H1 (cell line): Measurements from ENCODE around the gene RLBP1. TPM values are rescaled to one million over a fixed set of nuclear protein-coding genes. Genes with fewer than 3 reads are reported as not detected.

ENCODE experiments used
- ASH2L ChIP-seq: fragments of 200-600, 300-600 bp; sonication (generic); IDR thresholded peaks from one replicate; pipeline ENCODE4 v1.7.1; 2017; ENCODE audit warnings: low read length
- CBX5 ChIP-seq: fragments of 300-800, 300-1000 bp; sonication (generic); IDR thresholded peaks from 2 replicates; pipeline ENCODE4 v1.7.1; 2016; ENCODE audit warnings: antibody characterized with exemption, low read length, low read depth
- CHD2 ChIP-seq: IDR thresholded peaks from 2 replicates; pipeline ENCODE4 v1.6.1; 2012; ENCODE audit warnings: low read length, improper control_type of control experiment
- CHD7 ChIP-seq: fragments of 300-600 bp; sonication (generic); IDR thresholded peaks from 2 replicates; pipeline ENCODE4 v1.7.1; 2012; ENCODE audit warnings: low read length, moderate library complexity, mild to moderate bottlenecking, inconsistent platforms; ENCODE audit not compliant: insufficient replicate concordance
- JUN ChIP-seq: IDR thresholded peaks from 2 replicates; pipeline ENCODE4 v1.6.1; 2011; ENCODE audit warnings: low read depth, mild to moderate bottlenecking, improper control_type of control experiment, low read length
- KDM4A ChIP-seq: IDR thresholded peaks from one replicate; pipeline ENCODE4 v1.7.1; 2012; ENCODE audit warnings: low read depth, mild to moderate bottlenecking, moderate library complexity, low read length, inconsistent platforms; ENCODE audit not compliant: severe bottlenecking
- MAX ChIP-seq: IDR thresholded peaks from 2 replicates; pipeline ENCODE4 v1.6.1; 2012; ENCODE audit warnings: inconsistent platforms
- NRF1 ChIP-seq: IDR thresholded peaks from 2 replicates; pipeline ENCODE4 v1.6.1; 2011; ENCODE audit warnings: mild to moderate bottlenecking, low read depth, low read length, improper control_type of control experiment
- RAD21 ChIP-seq, 2 experiments: IDR thresholded peaks in 1 of 2; conservative IDR thresholded peaks in 1 of 2; 2 replicates each; pipeline ENCODE4 v1.6.1; 2011; ENCODE audit warnings: low read depth in 2 of 2, low read length in 2 of 2, improper control_type of control experiment in 1 of 2, inconsistent platforms in 1 of 2, mild to moderate bottlenecking in 1 of 2, moderate library complexity in 1 of 2
- TAF7 ChIP-seq: optimal IDR thresholded peaks from 2 replicates; pipeline ENCODE3; 2011; ENCODE audit warnings: low read depth, mild to moderate bottlenecking, inconsistent platforms, low read length, moderate library complexity, borderline replicate concordance
- ZNF274 ChIP-seq: IDR thresholded peaks from 2 replicates; pipeline ENCODE4 v1.7.0; 2012; ENCODE audit warnings: low read length, borderline replicate concordance; ENCODE audit errors: extremely low read depth
- polyA plus RNA-seq, 7 experiments: library from polyadenylated mRNA; depleted of rRNA in 3 of 7; stranded (reverse) in 5 of 7; unstranded in 2 of 7; fragments of >200 nt in 5 of 7; fragments of 200-250 nt in 2 of 7; gene quantifications; 1 replicate in 5 of 7; 2 replicates in 1 of 7; 4 replicates in 1 of 7; pipeline versions ENCODE4 v1.2.1 to v1.2.3, GENCODE V29; 2011 to 2013; ENCODE audit warnings: missing spikeins in 2 of 7, mixed read lengths in 2 of 7
- total RNA-seq: library from RNA; stranded (reverse); fragmentation: NEBNext Ultra II Directional; extraction: Animal tissue kit (Norgen Biotek cat#: 25700); gene quantifications from 2 replicates; pipeline ENCODE4 v1.2.1, GENCODE V29; 2021

RLBP1 gene
- total and polyA plus RNA-seq, 2 of the 8 experiments (the other 6 are each of a cell fraction or from before 2014, with no cell fraction given) = 0.05 TPM; not detected in 1

- no peak for TF ChIP-seq CHD7
- TF ChIP-seq CBX5 = no peak
- TF ChIP-seq MAX = no peak
- no peak for TF ChIP-seq CHD2
- TF ChIP-seq TAF7 = no peak
- TF ChIP-seq ZNF274 = no peak
- no peak for TF ChIP-seq JUN
- TF ChIP-seq RAD21 (IDR thresholded peaks at IDR 0.05 in 1 of 2, conservative IDR thresholded peaks at IDR 0.05 in 1 of 2; ENCODE audit: low read depth in 2 of 2, low read length in 2 of 2) = no peak
- no peak for TF ChIP-seq ASH2L
- no peak for TF ChIP-seq NRF1
- TF ChIP-seq KDM4A = no peak
These were observed 21.2 kb downstream of the RLBP1 start (continued) for GRCh38 chr15:89200182-89200581.
